HepG2 (cell line): ENCODE measurements around the gene FHIT. TPM values are rescaled to one million over a fixed set of nuclear protein-coding genes. Genes with fewer than 3 reads are reported as not detected.

Experiments used
- ATAC-seq: fragments of 200-7000 bp; cut with Tn5 transposase; 3 replicates; pipeline ENCODE4 v1.9.1; 2020; ENCODE audit warnings: mild to moderate bottlenecking, moderate library complexity
- BruUV-seq: library from RNA; stranded (reverse); fragments of 400-500 nt; replicated peaks from 2 replicates; lab custom pipeline; 2021; lab: Mats Ljungman, UMichigan
- CTCF ChIA-PET: fragments of 300-600 bp; formaldehyde crosslinking; extraction: SDS; loops from one replicate; lab custom pipeline; 2021; ENCODE audit warnings: low total read pairs, inconsistent platforms, low intra/inter-chr PET ratio; lab: Yijun Ruan, JAX
- POLR2A ChIA-PET: fragments of 350-600 bp; sonication (Branson Sonifier 250); formaldehyde crosslinking; loops from one replicate; lab custom pipeline; 2020; ENCODE audit warnings: antibody characterized with exemption, inconsistent platforms; lab: Yijun Ruan, JAX
- DNase-seq: peaks from one replicate; pipeline ENCODE4 v3.0.0-alpha.2; 2015; ENCODE audit warnings: low spot score
- FAIRE-seq: peaks from 3 replicates; lab custom pipeline; 2011; peaks lifted over from hg19 to GRCh38; lab: Jason Lieb, UNC
- H2AFZ ChIP-seq: one replicate; pipeline ENCODE4 v1.6.1; 2011; ENCODE audit warnings: low read length, inconsistent platforms
- H3K27ac ChIP-seq: fragments of 300-600 bp; 3 replicates; pipeline ENCODE4 v1.8.0; 2011; ENCODE audit warnings: mixed run types, mild to moderate bottlenecking, mixed read lengths, low read length, inconsistent platforms; ENCODE audit not compliant: insufficient read depth; ENCODE audit errors: extremely low read length
- H3K27me3 ChIP-seq, 2 experiments: fragments of 200-600 bp in 1 of 2; 2 replicates in 1 of 2; 3 replicates in 1 of 2; pipeline versions ENCODE4 v1.6.0 to v1.8.0; 2011; ENCODE audit warnings: low read length in 2 of 2, mild to moderate bottlenecking in 2 of 2, moderate library complexity in 2 of 2, inconsistent platforms in 1 of 2; ENCODE audit not compliant: insufficient read depth in 2 of 2, control insufficient read depth in 1 of 2
- H3K36me3 ChIP-seq, 2 experiments: fragments of 200-600 bp in 1 of 2; replicated peaks in 1 of 2; 2 replicates in 1 of 2; 3 replicates in 1 of 2; pipeline versions ENCODE4 v1.5.1 to v1.8.0; 2011; ENCODE audit warnings: low read length in 2 of 2, inconsistent platforms in 1 of 2; ENCODE audit not compliant: insufficient read depth in 2 of 2, control insufficient read depth in 1 of 2
- H3K4me1 ChIP-seq: 2 replicates; pipeline ENCODE4 v1.5.1; 2012; ENCODE audit warnings: low read length, inconsistent platforms; ENCODE audit not compliant: insufficient read depth
- H3K4me2 ChIP-seq: 2 replicates; pipeline ENCODE4 v1.6.0; 2011; ENCODE audit warnings: low read depth, low read length, inconsistent platforms
- H3K4me3 ChIP-seq, 3 experiments: fragments of 200-600 bp in 1 of 3; sonication (generic), shearing (Covaris generic) in 1 of 3; replicated peaks in 1 of 3; 2 replicates each; pipeline ENCODE4 v1.5.1; 2011 to 2016; ENCODE audit warnings: low read length in 3 of 3, inconsistent platforms in 2 of 3, low read depth in 2 of 3, mild to moderate bottlenecking in 2 of 3, control low read depth in 1 of 3, mixed read lengths in 1 of 3; ENCODE audit not compliant: insufficient read depth in 1 of 3
- H3K79me2 ChIP-seq: one replicate; pipeline ENCODE4 v1.6.1; 2011; ENCODE audit warnings: low read length, inconsistent platforms; ENCODE audit not compliant: insufficient read depth
- H3K9ac ChIP-seq: 2 replicates; pipeline ENCODE4 v1.6.0; 2011; ENCODE audit warnings: mild to moderate bottlenecking, low read depth, low read length, inconsistent platforms; ENCODE audit not compliant: insufficient read depth
- H3K9me3 ChIP-seq: 2 replicates; pipeline ENCODE4 v1.5.1; 2012; ENCODE audit warnings: mild to moderate bottlenecking, low read length
- H4K20me1 ChIP-seq: 2 replicates; pipeline ENCODE4 v1.6.0; 2011; ENCODE audit warnings: inconsistent platforms, mild to moderate bottlenecking, low read length, moderate library complexity; ENCODE audit not compliant: insufficient read depth
- FOXO1 ChIP-seq: sonication (generic); formaldehyde crosslinking; IDR thresholded peaks from 2 replicates; pipeline ENCODE4 v1.4.0; 2020; ENCODE audit warnings: missing genetic modification reagents
- PATZ1 ChIP-seq: sonication (generic); formaldehyde crosslinking; IDR thresholded peaks from 2 replicates; pipeline ENCODE4 v1.4.0; 2020; ENCODE audit warnings: missing genetic modification reagents
- SNAI1 ChIP-seq: sonication (generic); formaldehyde crosslinking; IDR thresholded peaks from 2 replicates; pipeline ENCODE4 v1.5.0; 2020; ENCODE audit warnings: mild to moderate bottlenecking, missing genetic modification reagents, borderline replicate concordance
- ZGPAT ChIP-seq: IDR thresholded peaks from 2 replicates; pipeline ENCODE4 v1.6.1; 2016; ENCODE audit warnings: mild to moderate bottlenecking
- ZNF180 ChIP-seq: sonication (generic); formaldehyde crosslinking; IDR thresholded peaks from 2 replicates; pipeline ENCODE4 v1.4.0; 2020; ENCODE audit warnings: low read depth, missing genetic modification reagents, borderline replicate concordance
- ZNF446 ChIP-seq: sonication (generic); formaldehyde crosslinking; IDR thresholded peaks from 2 replicates; pipeline ENCODE4 v1.5.0; 2020; ENCODE audit warnings: mild to moderate bottlenecking, missing genetic modification reagents
- WGBS: methylation state at CpG from one replicate; pipeline ENCODE4 v1.1.6; 2017; ENCODE audit warnings: low lambda C conversion rate; 5-methylcytosine and 5-hydroxymethylcytosine counted together
- in situ Hi-C: cut with HindIII; loops from 2 replicates; pipeline ENCODE4 v1.10.0; 2017; ENCODE audit warnings: low pct_unique_long_range_greater_than_20kb; ENCODE audit not compliant: extremely low pct_ligation_motif_present
- intact Hi-C: fragments of 100-400 bp; cut with micrococcal nuclease; formaldehyde crosslinking; loops from one replicate; pipeline ENCODE4 v1.10.0; 2022; ENCODE audit not compliant: unreplicated experiment
- polyA plus RNA-seq, 8 experiments: library from polyadenylated mRNA; depleted of rRNA in 3 of 8; stranded (reverse) in 7 of 8; unstranded in 1 of 8; fragments of >200 nt; fragmentation: Illumina TruSeq in 4 of 8; extraction: Trizol in 4 of 8; gene quantifications; 2 replicates each; pipeline versions ENCODE4 v1.2.1 to v1.2.3, GENCODE V29; 2011 to 2016; ENCODE audit warnings: low read depth in 4 of 8, missing spikeins in 1 of 8, mixed read lengths in 1 of 8; ENCODE audit not compliant: insufficient read depth in 1 of 8
- total RNA-seq, 5 experiments: library from RNA; depleted of rRNA; stranded (reverse); fragments of >200 nt; fragmentation: Illumina TruSeq; extraction: Trizol; gene quantifications; 2 replicates each; pipeline ENCODE4 v1.2.3, GENCODE V29; 2016; ENCODE audit warnings: low read depth in 1 of 5

FHIT gene
- total and polyA plus RNA-seq, 2 of the 13 experiments (the other 11 are each of a cell fraction or from before 2014, with no cell fraction given): 4.0 to 4.6 TPM

DNA sequence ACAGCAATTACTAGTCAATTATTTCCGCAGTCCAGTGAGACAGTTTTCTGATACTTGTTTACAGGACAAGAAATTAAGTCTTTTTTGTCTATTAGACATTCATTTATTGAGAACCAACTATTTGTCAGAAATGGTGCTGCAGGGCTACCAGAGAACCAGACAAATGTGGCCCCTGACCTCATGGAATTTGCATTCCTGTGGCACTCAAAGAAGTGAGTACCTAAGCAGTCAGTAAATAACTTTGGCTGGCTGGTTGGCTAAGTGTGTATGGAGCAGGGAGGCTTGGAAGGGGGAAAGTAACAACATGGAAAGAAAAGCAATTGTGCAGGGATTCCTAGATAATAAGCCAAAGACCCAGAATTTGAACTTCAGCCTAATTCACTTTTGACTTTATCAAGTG lies 1364.5 kb downstream of the FHIT start:
- no peaks in the 10 kb centered on the region for H3K27me3 ChIP-seq
- POLR2A ChIA-PET: no interaction called here
- no peak overlapping the region for H2AFZ ChIP-seq
- no peak overlapping the region for H3K4me3 ChIP-seq
- BruUV-seq: no TSS peak
- H3K79me2 ChIP-seq: no peaks in the 10 kb centered on the region
- H4K20me1 ChIP-seq: no peaks in the 10 kb centered on the region
- intact Hi-C loops: no loop called here
- H3K36me3 ChIP-seq: no peaks in the 10 kb centered on the region
- FAIRE-seq (no peak), ATAC-seq (no peak), DNase-seq (no peak)
- H3K9ac ChIP-seq: no peak overlapping the region
- CTCF ChIA-PET: no interaction called here
- no peak overlapping the region for H3K27ac ChIP-seq
- H3K4me2 ChIP-seq: no peak overlapping the region
- H3K4me1 ChIP-seq: no peaks in the 10 kb centered on the region
- H3K9me3 ChIP-seq: no peaks in the 10 kb centered on the region
- 25% methylated on average over 1 of the region's 1 CpG for WGBS
- in situ Hi-C loops: no loop called here
- no peak for TF ChIP-seq FOXO1 (CRISPR knock-in tag)
- TF ChIP-seq SNAI1 (CRISPR knock-in tag): no peak
- no peak for TF ChIP-seq ZGPAT (CRISPR knock-in tag)
- TF ChIP-seq PATZ1 (CRISPR knock-in tag): no peak
- no peak for TF ChIP-seq ZNF446 (CRISPR knock-in tag)
- no peak for TF ChIP-seq ZNF180 (CRISPR knock-in tag)
- TF ChIP-seq, all 625 proteins: peak for 0
